ENCODE data around the gene PCDHGA8.
"Not testable (repeated sequence)": the region's sequence is repeated elsewhere in the genome, so short reads cannot be mapped to it uniquely, and the experiment has no call there.

The PCDHGA8 gene

GRCh38 chr5:141392429-141393198 is at the start of gene PCDHGA8:
PCDHGA8 (plus strand) TSS chr5:141392633; CDS start chr5:141392814, 181 bp downstream.
- Mint-ChIP-seq H3K27ac (no peak within 1 kb of the TSS), H3K36me3 (peaks cover 5% of the 10 kb centered on the region), H3K27me3 (peaks cover 21% of the 10 kb centered on the region), H3K4me3 (no peak within 1 kb of the TSS), H3K4me1 (peaks cover 2% of the 10 kb centered on the region), H3K9me3 (peaks cover 8% of the 10 kb centered on the region)
- DNase-seq (ENCODE audit: low spot score in 2 of 2) = no peak
- ATAC-seq (ENCODE audit: low read depth) = no peak

GRCh38 chr5:141342773-141343172 is 49.7 kb upstream of the PCDHGA8 start:
- ATAC-seq (ENCODE audit: low read depth) = no peak
- Mint-ChIP-seq H3K4me3 (no peak overlapping the region), H3K27ac (no peak overlapping the region), H3K4me1 (no peaks in the 10 kb centered on the region), H3K9me3 (peaks cover 23% of the 10 kb centered on the region), H3K27me3 (peaks cover 23% of the 10 kb centered on the region), H3K36me3 (peaks cover 7% of the 10 kb centered on the region)
- DNase-seq (ENCODE audit: low spot score in 2 of 2) = no peak

- ATAC-seq (ENCODE audit: low read depth) (no peak), DNase-seq (ENCODE audit: low spot score in 2 of 2) (no peak)
- peaks cover 7% of the 10 kb centered on the region for H3K36me3 Mint-ChIP-seq
- no peak within 1 kb of the TSS for H3K27ac Mint-ChIP-seq
- H3K4me1 Mint-ChIP-seq = no peaks in the 10 kb centered on the region
- H3K9me3 Mint-ChIP-seq = peaks cover 20% of the 10 kb centered on the region
- H3K4me3 Mint-ChIP-seq = peak within 1 kb of the TSS; percentile 58
- H3K27me3 Mint-ChIP-seq = peaks cover 20% of the 10 kb centered on the region
Observed at GRCh38 chr5:141343242-141343952, 49.0 kb upstream of the PCDHGA8 start, which contains the start of gene PCDHGA3. PCDHGA3 (plus strand) TSS chr5:141343829; CDS start chr5:141344034, 205 bp downstream.

- H3K36me3 Mint-ChIP-seq = peaks cover 7% of the 10 kb centered on the region
- peaks cover 20% of the 10 kb centered on the region for H3K27me3 Mint-ChIP-seq
- no peak for DNase-seq (ENCODE audit: low spot score in 2 of 2)
- peaks cover 18% of the 10 kb centered on the region for H3K9me3 Mint-ChIP-seq
- no peak for ATAC-seq (ENCODE audit: low read depth)
- no peaks in the 10 kb centered on the region for H3K4me1 Mint-ChIP-seq
- H3K27ac Mint-ChIP-seq = no peak overlapping the region
- H3K4me3 Mint-ChIP-seq = peak overlapping the region; percentile 58
Observed at GRCh38 chr5:141343953-141344463, 48.4 kb upstream of the PCDHGA8 start.

GRCh38 chr5:141345327-141345726 is 47.1 kb upstream of the PCDHGA8 start:
- peaks cover 22% of the 10 kb centered on the region for H3K27me3 Mint-ChIP-seq
- ATAC-seq (ENCODE audit: low read depth) = no peak
- no peaks in the 10 kb centered on the region for H3K4me1 Mint-ChIP-seq
- peaks cover 17% of the 10 kb centered on the region for H3K9me3 Mint-ChIP-seq
- no peak overlapping the region for H3K27ac Mint-ChIP-seq
- no peak for DNase-seq (ENCODE audit: low spot score in 2 of 2)
- H3K4me3 Mint-ChIP-seq = no peak overlapping the region
- peaks cover 5% of the 10 kb centered on the region for H3K36me3 Mint-ChIP-seq

- H3K27ac Mint-ChIP-seq; H3K36me3 Mint-ChIP-seq; ATAC-seq (ENCODE audit: low read depth); H3K4me3 Mint-ChIP-seq; H3K4me1 Mint-ChIP-seq; DNase-seq (ENCODE audit: low spot score in 2 of 2): not testable (repeated sequence)
- H3K27me3 Mint-ChIP-seq = peaks cover 21% of the 10 kb centered on the region
- H3K9me3 Mint-ChIP-seq = peaks cover 15% of the 10 kb centered on the region
Observed at GRCh38 chr5:141346017-141346416, 46.4 kb upstream of the PCDHGA8 start.

GRCh38 chr5:141349917-141350619 is 42.4 kb upstream of the PCDHGA8 start, which contains the start of gene PCDHGB1:
PCDHGB1 (plus strand) TSS chr5:141350099; CDS start chr5:141350261, 162 bp downstream.
- Mint-ChIP-seq H3K4me3 (peak within 1 kb of the TSS; percentile 54), H3K27me3 (peaks cover 22% of the 10 kb centered on the region), H3K27ac (no peak within 1 kb of the TSS), H3K4me1 (no peaks in the 10 kb centered on the region), H3K9me3 (peaks cover 16% of the 10 kb centered on the region), H3K36me3 (peaks cover 3% of the 10 kb centered on the region)
- DNase-seq (ENCODE audit: low spot score in 2 of 2) (no peak), ATAC-seq (ENCODE audit: low read depth) (peak; percentile 50)

GRCh38 chr5:141351591-141351990 is 40.8 kb upstream of the PCDHGA8 start:
- ATAC-seq (ENCODE audit: low read depth) = no peak
- Mint-ChIP-seq H3K27ac (no peak overlapping the region), H3K36me3 (peaks cover 3% of the 10 kb centered on the region), H3K27me3 (peaks cover 24% of the 10 kb centered on the region), H3K4me3 (no peak overlapping the region), H3K4me1 (no peaks in the 10 kb centered on the region), H3K9me3 (peaks cover 14% of the 10 kb centered on the region)
- DNase-seq (ENCODE audit: low spot score in 2 of 2) = no peak

GRCh38 chr5:141354900-141355469 is 37.4 kb upstream of the PCDHGA8 start, which contains the start of gene PCDHGA4:
PCDHGA4 (plus strand) TSS chr5:141355021; CDS start chr5:141355108, 87 bp downstream.
- Mint-ChIP-seq H3K9me3 (peaks cover 16% of the 10 kb centered on the region), H3K36me3 (peaks cover 4% of the 10 kb centered on the region), H3K27ac (no peak within 1 kb of the TSS), H3K4me1 (no peaks in the 10 kb centered on the region), H3K4me3 (no peak within 1 kb of the TSS), H3K27me3 (peaks cover 26% of the 10 kb centered on the region)
- no peak for DNase-seq (ENCODE audit: low spot score in 2 of 2)
- no peak for ATAC-seq (ENCODE audit: low read depth)

- Mint-ChIP-seq H3K4me3 (no peak overlapping the region), H3K4me1 (no peaks in the 10 kb centered on the region), H3K27ac (no peak overlapping the region), H3K27me3 (peaks cover 24% of the 10 kb centered on the region), H3K9me3 (peaks cover 15% of the 10 kb centered on the region), H3K36me3 (peaks cover 4% of the 10 kb centered on the region)
- ATAC-seq (ENCODE audit: low read depth) (no peak), DNase-seq (ENCODE audit: low spot score in 2 of 2) (no peak)
Observed at GRCh38 chr5:141355641-141356040, 36.8 kb upstream of the PCDHGA8 start.

- ATAC-seq (ENCODE audit: low read depth) (no peak), DNase-seq (ENCODE audit: low spot score in 2 of 2) (no peak)
- Mint-ChIP-seq H3K36me3 (peaks cover 4% of the 10 kb centered on the region), H3K27ac (no peak overlapping the region), H3K4me3 (no peak overlapping the region), H3K9me3 (peaks cover 15% of the 10 kb centered on the region), H3K27me3 (peaks cover 24% of the 10 kb centered on the region), H3K4me1 (no peaks in the 10 kb centered on the region)
Observed at GRCh38 chr5:141356133-141356532, 36.3 kb upstream of the PCDHGA8 start.

GRCh38 chr5:141356950-141357349 is 35.5 kb upstream of the PCDHGA8 start:
- H3K27ac Mint-ChIP-seq = no peak overlapping the region
- H3K27me3 Mint-ChIP-seq = peaks cover 24% of the 10 kb centered on the region
- no peak for ATAC-seq (ENCODE audit: low read depth)
- H3K36me3 Mint-ChIP-seq = peaks cover 4% of the 10 kb centered on the region
- H3K9me3 Mint-ChIP-seq = peaks cover 15% of the 10 kb centered on the region
- DNase-seq (ENCODE audit: low spot score in 2 of 2) = no peak
- H3K4me3 Mint-ChIP-seq = no peak overlapping the region
- no peaks in the 10 kb centered on the region for H3K4me1 Mint-ChIP-seq

GRCh38 chr5:141359790-141360426 is 32.5 kb upstream of the PCDHGA8 start, which contains the start of gene PCDHGB2:
PCDHGB2 (plus strand) TSS chr5:141359994; CDS start chr5:141360136, 142 bp downstream.
- Mint-ChIP-seq H3K4me3 (peak within 1 kb of the TSS; percentile 89), H3K36me3 (peaks cover 5% of the 10 kb centered on the region), H3K9me3 (peaks cover 17% of the 10 kb centered on the region), H3K4me1 (peaks cover 2% of the 10 kb centered on the region), H3K27ac (peak within 1 kb of the TSS; percentile 85), H3K27me3 (peaks cover 17% of the 10 kb centered on the region)
- ATAC-seq (ENCODE audit: low read depth) = peak; percentile 54
- DNase-seq (ENCODE audit: low spot score in 2 of 2) = no peak
